Endothelial cell (in vitro differentiated cells): ENCODE data around the gene INSYN2B. TPM values are rescaled to one million over a fixed set of nuclear protein-coding genes. Genes with fewer than 3 reads are reported as not detected.

Experiments
- DNase-seq: peaks from one replicate; pipeline ENCODE4 v3.0.0; 2021; ENCODE audit warnings: low spot score
- H3K27ac Mint-ChIP-seq: one replicate; pipeline ENCODE4 v1.8.0; 2021; ENCODE audit warnings: mixed read lengths, inconsistent platforms; ENCODE audit not compliant: unreplicated experiment
- H3K27me3 Mint-ChIP-seq: one replicate; pipeline ENCODE4 v1.8.0; 2021; ENCODE audit warnings: mild to moderate bottlenecking, moderate library complexity, mixed read lengths, inconsistent platforms; ENCODE audit not compliant: unreplicated experiment
- H3K36me3 Mint-ChIP-seq: one replicate; pipeline ENCODE4 v1.8.0; 2021; ENCODE audit warnings: mild to moderate bottlenecking, low read depth, mixed read lengths, inconsistent platforms; ENCODE audit not compliant: unreplicated experiment
- H3K4me1 Mint-ChIP-seq: one replicate; pipeline ENCODE4 v1.8.0; 2021; ENCODE audit warnings: mild to moderate bottlenecking, mixed read lengths, inconsistent platforms; ENCODE audit not compliant: unreplicated experiment
- H3K4me3 Mint-ChIP-seq: one replicate; pipeline ENCODE4 v1.8.0; 2021; ENCODE audit warnings: mild to moderate bottlenecking, mixed read lengths, inconsistent platforms; ENCODE audit not compliant: unreplicated experiment
- H3K9me3 Mint-ChIP-seq: one replicate; pipeline ENCODE4 v1.8.0; 2021; ENCODE audit warnings: mixed read lengths, inconsistent platforms; ENCODE audit not compliant: unreplicated experiment
- total RNA-seq: library from RNA; stranded (reverse); fragmentation: NEBNext Ultra II Directional; extraction: Animal tissue kit (Norgen Biotek cat#: 25700); gene quantifications from one replicate; pipeline ENCODE4 v1.2.1, GENCODE V29; 2021; ENCODE audit not compliant: unreplicated experiment
- TF ChIP-seq, protein P1 (sequence below): fragments of 200-600 bp; sonication (generic); IDR thresholded peaks from one replicate; pipeline ENCODE4 v1.5.0; 2021; ENCODE audit warnings: antibody characterized with exemption; ENCODE audit not compliant: unreplicated experiment

Gene INSYN2B
- total RNA-seq, 1 donor from 2014 or later: 4.5 TPM

DNA sequence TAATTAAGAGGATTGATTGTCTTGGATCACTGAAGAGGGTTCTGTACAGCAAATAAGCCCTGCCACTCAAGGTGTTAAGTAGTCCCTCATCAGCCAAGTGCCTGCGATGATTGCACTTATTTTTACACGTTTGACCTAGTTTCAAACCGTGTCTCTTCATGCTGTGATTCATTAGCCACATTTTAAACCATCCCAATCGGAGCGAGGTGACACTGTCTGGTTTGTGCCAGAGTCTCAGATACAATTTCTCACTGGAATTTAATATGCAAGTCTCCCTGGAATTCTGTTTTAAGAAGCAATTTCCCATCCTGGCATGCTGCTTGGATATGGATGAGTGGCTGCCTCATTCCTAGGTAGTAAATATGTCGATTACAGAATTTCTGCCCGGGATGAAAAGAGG is 1.6 kb downstream of the INSYN2B start:
- peak overlapping the region; percentile 93 for H3K4me3 Mint-ChIP-seq
- no peak for DNase-seq
- peaks cover 52% of the 10 kb centered on the region for H3K4me1 Mint-ChIP-seq
- TF ChIP-seq, protein P1, sequence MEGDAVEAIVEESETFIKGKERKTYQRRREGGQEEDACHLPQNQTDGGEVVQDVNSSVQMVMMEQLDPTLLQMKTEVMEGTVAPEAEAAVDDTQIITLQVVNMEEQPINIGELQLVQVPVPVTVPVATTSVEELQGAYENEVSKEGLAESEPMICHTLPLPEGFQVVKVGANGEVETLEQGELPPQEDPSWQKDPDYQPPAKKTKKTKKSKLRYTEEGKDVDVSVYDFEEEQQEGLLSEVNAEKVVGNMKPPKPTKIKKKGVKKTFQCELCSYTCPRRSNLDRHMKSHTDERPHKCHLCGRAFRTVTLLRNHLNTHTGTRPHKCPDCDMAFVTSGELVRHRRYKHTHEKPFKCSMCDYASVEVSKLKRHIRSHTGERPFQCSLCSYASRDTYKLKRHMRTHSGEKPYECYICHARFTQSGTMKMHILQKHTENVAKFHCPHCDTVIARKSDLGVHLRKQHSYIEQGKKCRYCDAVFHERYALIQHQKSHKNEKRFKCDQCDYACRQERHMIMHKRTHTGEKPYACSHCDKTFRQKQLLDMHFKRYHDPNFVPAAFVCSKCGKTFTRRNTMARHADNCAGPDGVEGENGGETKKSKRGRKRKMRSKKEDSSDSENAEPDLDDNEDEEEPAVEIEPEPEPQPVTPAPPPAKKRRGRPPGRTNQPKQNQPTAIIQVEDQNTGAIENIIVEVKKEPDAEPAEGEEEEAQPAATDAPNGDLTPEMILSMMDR: no peak
- H3K36me3 Mint-ChIP-seq: no peaks in the 10 kb centered on the region
- H3K9me3 Mint-ChIP-seq: no peaks in the 10 kb centered on the region
- H3K27ac Mint-ChIP-seq: no peak overlapping the region
- no peaks in the 10 kb centered on the region for H3K27me3 Mint-ChIP-seq

DNA sequence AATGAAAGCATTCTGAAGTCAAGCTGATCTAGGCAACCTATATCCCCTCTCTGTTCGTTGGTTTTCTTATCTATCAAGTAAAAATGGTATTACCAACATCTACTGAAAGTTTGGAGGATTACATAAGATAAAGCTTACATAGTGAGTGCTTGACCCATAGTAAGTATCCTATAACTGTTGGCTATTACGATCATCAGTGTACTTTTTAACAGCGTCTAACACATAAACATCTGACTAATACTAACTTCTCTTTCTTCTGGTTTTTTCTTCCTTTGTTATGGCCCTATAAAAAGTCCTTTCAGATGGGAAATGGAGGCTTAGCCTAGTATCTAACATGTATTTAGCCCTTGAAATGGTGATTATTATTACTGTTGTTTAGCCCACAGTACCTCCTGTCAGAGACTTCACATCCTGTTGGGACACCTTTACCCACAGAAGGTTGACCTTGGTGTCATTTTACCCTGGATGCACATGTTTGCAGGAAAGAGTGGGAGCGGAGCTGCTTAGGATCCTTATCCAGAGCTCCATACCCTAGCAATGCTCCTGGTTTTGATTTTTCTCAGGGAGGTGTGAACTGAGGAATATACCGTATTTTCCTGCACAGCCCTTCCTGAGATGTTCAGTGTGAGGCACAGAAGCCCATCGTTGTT is 6.0 kb downstream of the INSYN2B start:
- H3K27ac Mint-ChIP-seq: no peak overlapping the region
- H3K36me3 Mint-ChIP-seq: no peaks in the 10 kb centered on the region
- peaks cover 5% of the 10 kb centered on the region for H3K27me3 Mint-ChIP-seq
- no peak overlapping the region for H3K4me3 Mint-ChIP-seq
- no peak for DNase-seq
- H3K9me3 Mint-ChIP-seq: no peaks in the 10 kb centered on the region
- H3K4me1 Mint-ChIP-seq: peaks cover 65% of the 10 kb centered on the region
- TF ChIP-seq, protein P1: no peak

GRCh38 chr5:169973056-169973455 is 7.2 kb downstream of the INSYN2B start:
- DNase-seq: no peak
- TF ChIP-seq, protein P1: no peak
- peaks cover 61% of the 10 kb centered on the region for H3K4me1 Mint-ChIP-seq
- no peaks in the 10 kb centered on the region for H3K9me3 Mint-ChIP-seq
- peak overlapping the region; percentile 58 for H3K27ac Mint-ChIP-seq
- H3K27me3 Mint-ChIP-seq: peaks cover 5% of the 10 kb centered on the region
- no peaks in the 10 kb centered on the region for H3K36me3 Mint-ChIP-seq
- no peak overlapping the region for H3K4me3 Mint-ChIP-seq

DNA sequence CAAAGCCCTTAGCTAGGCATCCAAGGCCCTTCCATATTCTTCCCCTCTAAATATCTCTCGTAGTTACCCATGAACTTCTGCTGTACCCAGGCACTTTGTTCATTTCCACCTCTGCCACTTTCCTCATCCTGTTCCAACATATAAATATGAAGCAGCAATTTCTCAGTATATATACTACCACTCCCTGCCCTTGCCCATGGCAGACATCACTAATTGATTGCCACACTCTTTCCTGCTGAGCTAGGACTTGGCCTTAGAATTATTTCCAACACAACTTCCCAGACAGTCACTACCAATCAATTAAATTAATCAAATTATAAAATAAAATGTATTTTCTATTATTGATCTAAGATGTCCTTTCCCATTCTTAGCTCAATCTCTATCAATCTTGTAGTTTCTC is 8.5 kb downstream of the INSYN2B start:
- peaks cover 60% of the 10 kb centered on the region for H3K4me1 Mint-ChIP-seq
- H3K36me3 Mint-ChIP-seq: no peaks in the 10 kb centered on the region
- peak overlapping the region; percentile 68 for H3K27ac Mint-ChIP-seq
- DNase-seq: no peak
- H3K9me3 Mint-ChIP-seq: no peaks in the 10 kb centered on the region
- peaks cover 5% of the 10 kb centered on the region for H3K27me3 Mint-ChIP-seq
- no peak overlapping the region for H3K4me3 Mint-ChIP-seq
- TF ChIP-seq, protein P1: no peak

DNA sequence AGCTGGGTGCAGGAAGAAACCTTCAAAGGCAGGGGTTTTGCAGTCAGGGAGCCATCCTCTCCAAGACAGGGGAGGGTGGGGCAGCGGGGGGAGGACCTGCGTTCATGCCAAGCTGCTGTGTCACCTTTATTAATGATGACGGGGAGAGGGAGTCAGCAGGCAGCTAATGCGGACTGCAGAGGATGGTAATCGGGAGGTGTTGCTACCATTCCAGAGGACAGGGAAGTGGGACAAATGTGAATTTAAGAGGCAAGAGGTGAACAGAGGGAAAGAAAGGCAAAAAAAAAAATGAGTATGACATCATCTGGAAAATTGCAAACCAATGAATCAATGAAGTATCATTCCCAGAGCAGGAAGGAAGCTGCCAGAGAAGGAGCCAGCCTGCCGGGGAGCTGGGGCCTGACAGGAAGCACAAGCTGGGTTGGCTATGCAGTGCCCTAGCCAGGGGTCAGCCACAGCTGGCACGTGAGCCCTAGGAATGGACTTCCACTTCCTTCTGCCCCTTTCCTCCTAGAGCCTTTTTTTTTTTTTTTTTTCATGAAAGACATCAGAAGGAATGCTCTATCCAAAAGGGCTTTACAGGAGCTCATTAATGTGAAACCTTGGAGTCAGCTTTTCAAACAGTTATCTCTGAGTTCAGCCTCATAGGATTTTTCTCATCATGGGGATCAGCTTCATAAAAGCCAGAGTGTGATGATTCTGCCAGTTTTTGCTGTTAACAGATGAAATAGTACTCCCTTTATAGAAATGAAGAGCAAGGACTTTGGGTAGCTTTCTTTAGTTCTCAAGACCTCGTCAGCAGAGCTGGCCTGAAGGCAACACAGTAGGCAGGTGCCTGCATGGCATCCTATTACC is 9.2 kb downstream of the INSYN2B start:
- peak; percentile 57 for DNase-seq
- Mint-ChIP-seq H3K9me3 (no peaks in the 10 kb centered on the region), H3K27me3 (peaks cover 5% of the 10 kb centered on the region), H3K4me3 (peak overlapping the region; percentile 48), H3K36me3 (no peaks in the 10 kb centered on the region), H3K27ac (peak overlapping the region; percentile 68), H3K4me1 (peaks cover 56% of the 10 kb centered on the region)
- TF ChIP-seq, protein P1: no peak
